ENCODE data around the gene PWWP2B. TPM values are rescaled to one million over a fixed set of nuclear protein-coding genes. Genes with fewer than 3 reads are reported as not detected.
"Not testable (repeated sequence)": the region's sequence is repeated elsewhere in the genome, so short reads cannot be mapped to it uniquely, and the experiment has no call there.

The PWWP2B gene
- total RNA-seq, 2 experiments from 2014 or later, result 3.5 to 3.8 TPM

- ChIA-PET POLR2A (no interaction called here), CTCF (no interaction called here)
These were observed 21.2 kb upstream of the PWWP2B start for GRCh38 chr10:132375795-132376297.

- CTCF ChIA-PET, result no interaction called here
- POLR2A ChIA-PET, result no interaction called here
These were observed 20.6 kb upstream of the PWWP2B start for GRCh38 chr10:132376394-132376851.

DNA sequence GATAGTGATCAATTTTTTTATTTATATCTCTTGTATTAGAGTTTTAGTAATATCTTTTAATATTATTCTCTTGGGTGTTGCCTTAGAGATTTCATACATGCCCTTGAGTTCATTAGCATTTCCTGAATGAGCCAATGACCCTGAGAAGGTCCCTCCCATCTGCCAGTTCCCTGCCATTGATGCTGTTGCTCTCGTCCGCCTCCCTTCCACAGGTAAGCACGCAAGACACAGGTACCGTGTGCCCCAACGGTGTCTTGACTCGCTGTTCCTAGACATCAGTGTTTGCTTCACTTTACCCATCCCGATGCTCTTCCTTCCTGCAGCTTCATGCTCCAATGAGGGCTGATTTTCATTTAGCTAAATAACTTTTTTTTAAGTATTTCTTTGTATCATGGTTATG, 19.7 kb upstream of the PWWP2B start:
- ChIA-PET CTCF (no interaction called here), POLR2A (no interaction called here)

- POLR2A ChIA-PET, CTCF ChIA-PET: not testable (repeated sequence)
These were observed 18.0 kb upstream of the PWWP2B start for GRCh38 chr10:132379026-132379425.

- ChIA-PET CTCF (interaction anchor here (0.6 kb wide), 1 partner anchor 28 kb away, joined by 3 read pairs; no protein-coding TSS in a partner anchor), POLR2A (interaction anchor here (0.7 kb wide), 2 partner anchors 37 to 128 kb away, joined by 3 to 4 read pairs; no protein-coding TSS in a partner anchor)
These were observed 16.0 kb upstream of the PWWP2B start for GRCh38 chr10:132380986-132381385.

GRCh38 chr10:132381741-132382140, 15.3 kb upstream of the PWWP2B start:
- POLR2A ChIA-PET, result interaction anchor here (0.7 kb wide), 1 partner anchor 128 kb away, joined by 4 read pairs; no protein-coding TSS in a partner anchor
- CTCF ChIA-PET, result interaction anchor here (0.7 kb wide), 1 partner anchor 78 kb away, joined by 3 read pairs; no protein-coding TSS in a partner anchor

GRCh38 chr10:132382231-132382922, 14.6 kb upstream of the PWWP2B start:
- CTCF ChIA-PET, result interaction anchor here (0.7 kb wide), 1 partner anchor 77 kb away, joined by 3 read pairs; no protein-coding TSS in a partner anchor
- POLR2A ChIA-PET, result no interaction called here

- CTCF ChIA-PET, result no interaction called here
- POLR2A ChIA-PET, result no interaction called here
These were observed 13.9 kb upstream of the PWWP2B start for GRCh38 chr10:132383101-132383500.

DNA sequence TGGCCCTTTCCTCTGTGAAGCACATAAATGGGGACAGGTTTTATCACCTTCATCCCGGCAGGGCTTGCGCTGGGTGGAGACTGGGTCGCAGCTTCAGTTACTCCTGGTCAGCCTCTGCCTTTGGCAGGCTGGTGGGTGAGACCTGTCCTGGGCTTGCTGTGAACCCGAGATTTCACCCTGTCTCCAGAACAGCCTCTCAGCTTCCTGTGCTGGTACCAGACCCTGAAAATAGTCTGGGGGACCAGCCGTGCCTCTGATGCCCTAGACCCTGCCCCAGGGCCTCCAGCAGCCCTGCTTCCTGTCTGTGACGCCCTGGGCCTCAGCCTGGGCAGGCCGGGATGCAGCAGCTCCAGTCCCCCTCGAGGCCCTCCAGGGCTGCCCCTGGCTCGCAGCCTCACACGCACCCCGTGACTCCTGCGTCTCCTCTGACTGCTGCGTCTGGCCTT, 13.2 kb upstream of the PWWP2B start:
- POLR2A ChIA-PET, result no interaction called here

DNA sequence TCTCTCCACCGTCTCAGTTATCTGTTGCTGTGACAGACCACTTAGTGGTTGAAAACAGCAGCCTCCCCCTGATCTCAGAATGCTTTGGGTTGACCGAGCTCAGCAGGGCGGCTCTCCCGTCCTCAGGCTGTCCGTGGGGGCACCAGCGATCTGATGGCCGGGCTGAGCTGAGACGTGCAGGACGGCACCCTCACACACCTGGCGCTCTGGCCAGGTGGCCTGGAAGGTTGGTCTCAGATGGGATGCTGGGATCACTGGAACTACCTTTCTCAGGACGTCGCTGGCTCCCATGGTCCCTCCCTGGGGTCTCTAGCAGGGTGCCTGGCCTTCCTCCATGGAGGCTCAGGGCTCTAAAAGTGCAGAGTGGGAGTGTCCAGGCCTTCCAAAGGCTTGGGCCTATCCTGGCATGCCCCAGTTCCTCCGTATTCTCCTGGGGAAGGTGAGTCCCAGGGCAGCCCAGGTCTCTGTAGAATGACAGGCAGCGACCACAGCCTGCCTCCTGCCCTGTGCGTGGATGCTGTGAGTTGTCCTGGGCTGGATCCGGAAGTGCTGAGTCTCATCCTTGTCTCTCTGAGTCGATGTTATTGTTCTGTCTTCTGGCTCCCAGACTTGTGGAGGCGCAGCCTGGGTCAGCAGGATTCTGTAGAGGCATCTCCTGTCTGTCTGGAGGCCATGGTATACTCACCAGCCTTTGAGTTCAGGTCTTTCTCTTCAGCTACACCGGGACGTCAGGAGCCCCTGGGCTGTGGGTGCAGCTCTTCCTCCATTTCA, 12.2 kb upstream of the PWWP2B start:
- POLR2A ChIA-PET, result no interaction called here
- CTCF ChIA-PET, result no interaction called here

More for the DNA sequence above, 13.2 kb upstream of the PWWP2B start:
- CTCF ChIA-PET, result no interaction called here

DNA sequence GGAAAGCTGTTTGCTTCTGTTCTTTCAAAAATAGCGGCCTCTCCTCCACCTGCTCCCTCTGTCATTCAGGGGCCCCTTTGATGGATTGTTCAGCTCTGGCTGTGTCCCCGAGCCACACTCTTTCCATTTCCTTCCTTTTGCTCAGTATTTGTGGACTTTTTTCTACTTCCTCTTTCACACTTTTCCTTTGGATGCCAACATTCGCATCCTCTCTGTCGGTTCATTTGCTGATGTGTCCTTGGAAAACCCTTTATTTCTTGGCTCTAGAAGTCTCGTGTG, 11.7 kb upstream of the PWWP2B start:
- CTCF ChIA-PET, result no interaction called here
- POLR2A ChIA-PET, result no interaction called here

GRCh38 chr10:132385721-132386418, 11.1 kb upstream of the PWWP2B start:
- ChIA-PET POLR2A (no interaction called here), CTCF (no interaction called here)

DNA sequence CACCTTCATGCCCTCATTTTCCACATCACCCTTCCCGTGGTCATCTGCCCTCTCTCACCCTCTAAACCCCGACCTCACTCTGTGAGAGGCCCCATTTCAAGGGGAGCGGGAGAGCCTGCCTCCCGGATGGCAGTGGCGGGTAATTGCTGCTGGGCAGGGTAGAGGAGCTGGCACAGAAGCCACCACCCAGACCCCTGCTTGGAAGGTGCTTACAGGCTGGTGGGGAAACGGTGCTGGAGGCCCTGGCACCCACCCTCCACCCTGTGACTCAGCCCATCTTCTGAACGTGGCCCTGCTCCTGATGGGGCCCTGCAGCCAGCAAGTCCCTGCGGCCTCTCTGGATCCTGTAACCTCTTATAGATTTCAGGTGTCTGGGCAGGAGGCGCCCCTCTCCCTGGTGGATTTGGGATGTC, 10.6 kb upstream of the PWWP2B start:
- ChIA-PET CTCF (no interaction called here), POLR2A (no interaction called here)

DNA sequence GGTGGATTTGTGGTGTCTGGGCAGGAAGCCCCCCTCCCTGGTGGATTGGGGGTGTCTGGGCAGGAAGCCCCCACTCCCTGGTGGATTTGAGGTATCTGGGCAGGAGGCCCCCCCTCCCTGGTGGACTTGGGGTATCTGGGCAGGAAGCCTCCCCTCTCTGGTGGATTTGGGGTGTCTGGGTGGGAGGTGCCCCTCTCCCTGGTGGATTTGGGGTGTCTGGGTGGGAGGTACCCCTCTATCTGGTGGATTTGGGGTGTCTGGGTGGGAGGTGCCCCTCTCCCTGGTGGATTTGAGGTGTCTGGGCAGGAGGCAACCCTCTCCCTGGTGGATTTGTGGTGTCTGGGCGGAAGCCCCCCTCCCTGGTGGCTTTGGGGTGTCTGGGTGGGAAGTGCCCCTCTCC, 10.1 kb upstream of the PWWP2B start:
- POLR2A ChIA-PET, result not testable (repeated sequence)
- CTCF ChIA-PET, result interaction anchor here (0.7 kb wide), 2 partner anchors 58 to 61 kb away, joined by 3 read pairs; no protein-coding TSS in a partner anchor

DNA sequence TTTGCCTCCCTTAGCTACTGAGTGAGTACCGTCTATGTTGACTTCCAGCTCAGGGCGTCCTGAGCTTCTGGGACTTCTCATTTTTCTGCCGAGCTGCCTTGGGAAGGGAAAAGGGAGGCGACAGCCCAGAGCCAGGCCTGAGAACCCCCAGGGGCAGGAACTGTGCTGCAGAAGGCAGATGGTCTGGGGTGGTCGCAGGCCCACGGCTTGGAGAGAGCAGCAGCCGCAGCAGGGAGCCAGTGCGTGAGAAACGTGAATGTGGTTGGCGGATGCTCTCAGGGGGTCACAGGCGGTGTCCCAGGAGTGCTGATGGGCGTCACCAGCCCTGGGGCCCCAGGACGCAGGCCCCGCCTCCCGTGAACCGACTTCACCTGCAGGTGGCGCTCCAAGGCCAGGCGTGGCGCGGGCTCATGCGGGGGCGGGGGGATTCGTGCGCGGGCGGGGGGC, 9.2 kb upstream of the PWWP2B start:
- CTCF ChIA-PET, result interaction anchor here (0.7 to 0.9 kb wide), 3 partner anchors 57 to 60 kb away, joined by 3 read pairs; no protein-coding TSS in a partner anchor
- POLR2A ChIA-PET, result no interaction called here

- CTCF ChIA-PET, result no interaction called here
These were observed 8.0 kb upstream of the PWWP2B start for GRCh38 chr10:132388891-132389432.

DNA sequence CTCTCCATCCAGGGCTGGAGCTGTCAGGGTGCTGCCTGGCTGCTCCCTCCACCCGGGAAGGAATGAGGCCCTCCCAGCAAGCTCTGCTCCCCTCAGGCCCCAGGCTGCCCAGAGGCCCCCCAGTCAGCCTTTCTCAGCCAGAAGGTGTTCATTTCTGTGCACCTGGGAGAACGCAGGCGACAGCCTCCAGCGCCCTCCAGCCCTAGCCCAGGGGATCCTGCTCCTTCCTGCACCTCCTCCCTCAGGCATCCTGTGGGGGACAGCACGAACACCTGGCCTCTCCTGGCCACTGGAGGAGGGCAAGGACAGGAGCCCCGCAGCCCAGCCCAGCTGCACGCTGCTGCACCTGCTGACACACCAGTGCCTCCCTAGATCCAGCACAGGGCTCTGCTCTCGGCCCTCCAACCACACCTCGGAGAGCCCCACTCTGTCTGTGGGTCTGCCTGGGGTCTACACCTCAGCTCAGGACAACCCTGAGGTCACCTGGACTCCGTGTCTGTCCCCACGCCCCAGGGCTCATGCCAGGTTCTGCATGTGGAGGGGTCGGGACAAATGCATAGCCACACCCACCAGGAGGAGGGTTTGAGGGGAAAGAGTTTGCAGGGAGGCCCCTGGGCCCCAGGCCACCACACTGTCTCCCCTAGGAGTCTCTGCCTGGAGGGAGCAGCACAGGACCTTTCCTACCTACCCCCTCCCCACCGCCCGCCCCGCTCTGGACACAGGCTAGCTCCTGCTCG, 7.4 kb upstream of the PWWP2B start:
- ChIA-PET POLR2A (interaction anchor here (0.6 kb wide), 1 partner anchor 243 kb away, joined by 3 read pairs; no protein-coding TSS in a partner anchor), CTCF (no interaction called here)

More at GRCh38 chr10:132388891-132389432, 8.0 kb upstream of the PWWP2B start:
- POLR2A ChIA-PET, result interaction anchor here (0.5 kb wide), 1 partner anchor 58 kb away, joined by 9 read pairs; no protein-coding TSS in a partner anchor

DNA sequence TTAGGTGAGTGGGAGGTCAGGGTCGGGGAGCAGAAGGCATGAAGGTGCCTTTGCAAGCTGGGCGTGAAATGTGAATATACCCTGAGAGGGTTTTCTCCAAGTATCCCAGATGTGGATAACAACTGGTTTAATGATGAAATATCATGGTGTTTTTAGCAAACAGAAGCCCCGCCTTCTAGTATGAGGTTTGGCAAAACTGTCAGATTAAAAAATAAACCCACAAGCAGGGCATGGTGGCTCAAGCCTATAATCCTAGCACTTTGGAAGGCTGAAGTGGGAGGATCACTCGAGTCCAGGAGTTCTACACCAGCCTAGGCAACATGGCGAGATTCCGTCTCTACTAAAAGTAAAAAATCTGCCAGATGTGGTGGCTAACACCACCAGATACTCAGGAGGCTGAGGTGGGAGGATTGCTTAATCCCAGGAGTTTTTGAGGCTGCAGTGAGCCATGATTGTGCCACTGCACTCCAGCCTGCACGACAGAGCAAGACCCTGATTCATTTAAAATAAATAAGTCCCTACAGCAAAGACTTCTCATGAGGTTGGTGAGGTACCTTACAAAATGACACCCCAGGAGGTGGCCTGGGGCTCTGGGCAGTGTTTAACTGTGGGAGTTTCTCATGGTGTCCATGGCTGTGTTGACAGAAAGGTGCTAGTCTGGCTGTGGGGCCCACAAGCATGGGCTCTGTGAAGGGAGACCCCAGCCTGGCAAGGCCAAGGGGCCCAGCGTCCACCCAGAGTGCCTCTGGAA, 6.7 kb upstream of the PWWP2B start:
- POLR2A ChIA-PET, result interaction anchor here (0.6 kb wide), 1 partner anchor 244 kb away, joined by 3 read pairs; no protein-coding TSS in a partner anchor
- CTCF ChIA-PET, result no interaction called here
